NCI-H128 (cell line): ENCODE data around the gene MGMT.

ENCODE experiments used
- DNase-seq: peaks from one replicate; lab custom pipeline; 2025; ENCODE audit not compliant: unreplicated experiment; lab: John Stamatoyannopoulos, UW

The MGMT gene

GRCh38 chr10:129678186-129678585, 211.1 kb downstream of the MGMT start:
- DNase-seq, result no peak

GRCh38 chr10:129679207-129679606, 212.2 kb downstream of the MGMT start:
- no peak for DNase-seq

- no peak for DNase-seq
Measured at GRCh38 chr10:129680661-129681344, 213.8 kb downstream of the MGMT start.

GRCh38 chr10:129681856-129682255, 214.8 kb downstream of the MGMT start:
- DNase-seq, result no peak

GRCh38 chr10:129683519-129683918, 216.5 kb downstream of the MGMT start:
- no peak for DNase-seq

GRCh38 chr10:129683920-129684319, 216.9 kb downstream of the MGMT start:
- no peak for DNase-seq

- DNase-seq, result no peak
Measured at GRCh38 chr10:129685271-129685670, 218.2 kb downstream of the MGMT start.

- DNase-seq, result no peak
Measured at GRCh38 chr10:129689671-129690071, 222.6 kb downstream of the MGMT start.

- no peak for DNase-seq
Measured at GRCh38 chr10:129690248-129691070, 223.4 kb downstream of the MGMT start.

GRCh38 chr10:129692695-129693094, 225.7 kb downstream of the MGMT start:
- no peak for DNase-seq

- DNase-seq, result no peak
Measured at GRCh38 chr10:129693382-129693781, 226.3 kb downstream of the MGMT start.

- DNase-seq, result no peak
Measured at GRCh38 chr10:129694184-129694583, 227.1 kb downstream of the MGMT start.

- DNase-seq, result no peak
Measured at GRCh38 chr10:129694691-129695243, 227.7 kb downstream of the MGMT start.

GRCh38 chr10:129695671-129696070, 228.6 kb downstream of the MGMT start:
- DNase-seq, result no peak

GRCh38 chr10:129696636-129697035, 229.6 kb downstream of the MGMT start:
- DNase-seq, result no peak

GRCh38 chr10:129697463-129698247, 230.6 kb downstream of the MGMT start:
- no peak for DNase-seq

- DNase-seq, result no peak
Measured at GRCh38 chr10:129699722-129700340, 232.8 kb downstream of the MGMT start.

- no peak for DNase-seq
Measured at GRCh38 chr10:129702605-129703004, 235.6 kb downstream of the MGMT start.

GRCh38 chr10:129703287-129704137, 236.5 kb downstream of the MGMT start:
- no peak for DNase-seq

GRCh38 chr10:129704225-129704624, 237.2 kb downstream of the MGMT start:
- no peak for DNase-seq
